ENCODE results near the gene CLSTN3. TPM values are rescaled to one million over a fixed set of nuclear protein-coding genes. Genes with fewer than 3 reads are reported as not detected.

CLSTN3 gene
- total and polyA plus RNA-seq, 2 of the 8 experiments (the other 6 are each of a cell fraction or from before 2014, with no cell fraction given): 20.4 to 26.3 TPM

DNA sequence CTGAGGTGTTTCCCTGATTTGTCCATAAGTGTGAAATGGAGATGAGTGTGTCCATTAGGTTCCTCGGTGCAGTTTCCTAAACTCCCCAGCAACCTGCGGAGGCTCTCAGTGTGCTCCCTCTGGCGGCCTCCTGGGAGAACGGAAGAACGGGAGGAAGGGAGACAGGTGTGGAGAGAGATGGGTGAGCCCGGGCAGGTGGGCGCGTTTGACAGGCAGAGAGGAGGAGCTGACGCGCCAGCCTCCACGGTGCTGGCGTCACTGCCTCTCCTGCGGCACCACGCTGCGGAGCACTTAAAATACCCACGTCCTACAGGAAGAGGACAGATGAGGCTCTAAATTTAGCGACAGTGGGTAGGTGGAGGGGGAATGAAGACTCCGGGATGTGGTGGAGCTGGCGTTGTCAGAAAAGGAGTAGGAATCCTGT, 32.5 kb downstream of the CLSTN3 start:
- Histone ChIP-seq H3K23ac (ENCODE audit: insufficient read length) (no peak overlapping the region), H3K4ac (replicated peaks; ENCODE audit: insufficient read length, low read depth, low read length) (no peak overlapping the region), H3K23me2 (ENCODE audit: low read depth, low read length) (no peaks in the 10 kb centered on the region; the same call in 1 of the 2 replicates), H2AFZ (ENCODE audit: low read length) (no peak overlapping the region; the same call in 1 of the 2 replicates), H3K56ac (replicated peaks; ENCODE audit: insufficient read length, low read depth, low read length) (no peak overlapping the region), H3K79me1 (ENCODE audit: low read depth, low read length) (no peaks in the 10 kb centered on the region; the same call in 1 of the 2 replicates), H3K9ac (replicated peaks in 1 of 4; ENCODE audit: extremely low read depth in 1 of 4, low read depth in 3 of 4, low read length in 3 of 4) (no peak overlapping the region), H3K18ac (ENCODE audit: extremely low read depth, low read length) (no peak overlapping the region), H3K79me2 (ENCODE audit: control insufficient read depth in 1 of 2, insufficient read depth in 2 of 2, low read length in 2 of 2) (no peaks in the 10 kb centered on the region), H2BK12ac (ENCODE audit: low read depth, low read length) (0 out of 2 replicates have a peak overlapping the region, but pooled peaks have one; percentile 41), H3K14ac (ENCODE audit: insufficient read length) (no peak overlapping the region), H3K4me2 (ENCODE audit: insufficient read depth in 1 of 2, low read depth in 2 of 2, low read length in 2 of 2) (peak overlapping the region; percentile 5 to 47; a peak in 2 of 4 replicates), H2BK5ac (ENCODE audit: low read depth, low read length) (no peak overlapping the region), H2BK15ac (ENCODE audit: low read length) (no peak overlapping the region), H4K5ac (ENCODE audit: insufficient read length, low read depth, low read length) (no peak overlapping the region), H3K4me1 (replicated peaks in 1 of 4; ENCODE audit: control insufficient read depth in 3 of 4, insufficient read depth in 4 of 4, low read length in 3 of 4) (no peaks in the 10 kb centered on the region), H3K4me3 (ENCODE audit: extremely low read depth in 1 of 4, insufficient read depth in 2 of 4, low read depth in 3 of 4, low read length in 4 of 4) (no peak overlapping the region; a peak in 1 of 8 replicates), H4K8ac (ENCODE audit: extremely low read depth, insufficient read depth, low read length) (no peak overlapping the region), H4K91ac (replicated peaks; ENCODE audit: insufficient read length, low read length) (no peak overlapping the region), H3K27ac (ENCODE audit: low read depth, low read length) (no peak overlapping the region), H4K20me1 (replicated peaks in 1 of 2; ENCODE audit: control insufficient read depth in 1 of 2, insufficient read depth in 2 of 2, low read length in 2 of 2) (no peaks in the 10 kb centered on the region), H3K27me3 (replicated peaks in 1 of 4; ENCODE audit: control insufficient read depth in 3 of 4, extremely low read depth in 1 of 4, insufficient read depth in 3 of 4, low read length in 3 of 4) (no peaks in the 10 kb centered on the region; a peak in 2 of 7 replicates), H2BK20ac (ENCODE audit: low read length) (no peak overlapping the region), H2BK120ac (replicated peaks; ENCODE audit: low read depth, low read length) (no peak overlapping the region), H3K9me3 (ENCODE audit: insufficient read depth in 2 of 2, low read depth in 1 of 2, low read length in 1 of 2) (peaks cover 23 to 28% of the 10 kb centered on the region in 2 experiments), H2AK5ac (ENCODE audit: low read depth, low read length) (no peak overlapping the region), H3K36me3 (ENCODE audit: control insufficient read depth in 2 of 4, insufficient read depth in 4 of 4, low read length in 3 of 4) (no peaks in the 10 kb centered on the region)
- ChIA-PET POLR2A (ENCODE audit: partially characterized antibody) (interaction anchor here (0.7 to 2.7 kb wide), 5 partner anchors 9 to 219 kb away, joined by 3 to 11 read pairs (median 5); partner anchors contain the start of genes C12orf57, CLSTN3, PEX5 and RNU7-1), CTCF (ENCODE audit: partially characterized antibody) (interaction anchor here (0.5 to 6.1 kb wide), 20 partner anchors 9 to 894 kb away, joined by 3 to 71 read pairs (median 4); no protein-coding TSS in a partner anchor)
- DNase-seq (ENCODE audit: low read depth in 1 of 2, low spot score in 2 of 2): peak; percentile 46 to 70
- 49% methylated on average over 18 of the region's 19 CpGs; no CpG with 5 or more reads in 1 of the 2 experiments for WGBS, 2 experiments (ENCODE audit: extremely low coverage in 1 of 2, insufficient coverage in 1 of 2, insufficient read length in 1 of 2, insufficient replicate concordance in 2 of 2, low coverage in 1 of 2, low lambda C conversion rate in 2 of 2, missing lambda C conversion rate in 1 of 2)
- FAIRE-seq: no peak
- TF ChIP-seq, protein P1, sequence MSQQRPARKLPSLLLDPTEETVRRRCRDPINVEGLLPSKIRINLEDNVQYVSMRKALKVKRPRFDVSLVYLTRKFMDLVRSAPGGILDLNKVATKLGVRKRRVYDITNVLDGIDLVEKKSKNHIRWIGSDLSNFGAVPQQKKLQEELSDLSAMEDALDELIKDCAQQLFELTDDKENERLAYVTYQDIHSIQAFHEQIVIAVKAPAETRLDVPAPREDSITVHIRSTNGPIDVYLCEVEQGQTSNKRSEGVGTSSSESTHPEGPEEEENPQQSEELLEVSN (IDR thresholded peaks at IDR 0.05): peak; percentile 55; the same call in 1 of the 2 replicates
- TF ChIP-seq RAD21 (IDR thresholded peaks at IDR 0.05 in 1 of 2, conservative IDR thresholded peaks at IDR 0.05 in 1 of 2; ENCODE audit: low read depth in 2 of 2, low read length in 2 of 2): peak; percentile 46 to 52
- no peak for TF ChIP-seq HDAC2 (IDR thresholded peaks at IDR 0.05; ENCODE audit: borderline replicate concordance in 1 of 2, low read depth in 2 of 2, low read length in 2 of 2)
- no peak for TF ChIP-seq MAFK (IDR thresholded peaks at IDR 0.05; ENCODE audit: low read depth, low read length)
- TF ChIP-seq ASH2L (IDR thresholded peaks at IDR 0.05; ENCODE audit: low read length): no peak
- TF ChIP-seq SP4 (IDR thresholded peaks at IDR 0.05; ENCODE audit: low read length): peak; percentile 81; the same call in 1 of the 2 replicates
- TF ChIP-seq TAF7 (optimal IDR thresholded peaks at IDR 0.05; ENCODE audit: borderline replicate concordance, low read depth, low read length): peak; percentile 26
- TF ChIP-seq CREB1 (IDR thresholded peaks at IDR 0.05): peak; percentile 66
- TF ChIP-seq, protein P2, sequence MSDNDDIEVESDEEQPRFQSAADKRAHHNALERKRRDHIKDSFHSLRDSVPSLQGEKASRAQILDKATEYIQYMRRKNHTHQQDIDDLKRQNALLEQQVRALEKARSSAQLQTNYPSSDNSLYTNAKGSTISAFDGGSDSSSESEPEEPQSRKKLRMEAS (IDR thresholded peaks at IDR 0.05): peak; percentile 63
- no peak for TF ChIP-seq BACH1 (IDR thresholded peaks at IDR 0.05; ENCODE audit: low read length)
- peak; percentile 41 for TF ChIP-seq NANOG (IDR thresholded peaks at IDR 0.05; ENCODE audit: insufficient read depth, low read depth, low read length, poor library complexity, severe bottlenecking)
- TF ChIP-seq YY1 (IDR thresholded peaks at IDR 0.05; ENCODE audit: low read depth, low read length): 0 out of 2 replicates have a peak, but pooled peaks have one; percentile 10
